Heart right ventricle (tissue), 16 donors: Measurements from ENCODE around the gene MRRF. TPM values are rescaled to one million over a fixed set of nuclear protein-coding genes. Genes with fewer than 3 reads are reported as not detected.

Source experiments
- ATAC-seq, 8 donors: fragments of 200-7000 bp; cut with Tn5 transposase; one replicate each; pipeline ENCODE4 v1.9.1; 2020; ENCODE audit warnings: mild to moderate bottlenecking in 8 of 8, moderate library complexity in 8 of 8, moderate number of reproducible peaks in 1 of 8
- DNase-seq, 2 donors: peaks; one replicate each; pipeline ENCODE4 v3.0.0-alpha.2; 2020
- H3K27ac ChIP-seq, 10 donors: fragments of 200-600 bp; sonication (generic) in 2 of 10; one replicate each; pipeline versions ENCODE4 v1.5.0 to v1.8.0; 2020 to 2022; ENCODE audit warnings: mild to moderate bottlenecking in 3 of 10
- H3K27me3 ChIP-seq, 7 donors: fragments of 200-600 bp; one replicate each; pipeline ENCODE4 v1.8.0; 2021 to 2022; ENCODE audit warnings: mild to moderate bottlenecking in 2 of 7
- H3K36me3 ChIP-seq, 9 donors: fragments of 200-600 bp; sonication (generic) in 1 of 9; one replicate each; pipeline versions ENCODE4 v1.5.0 to v1.8.0; 2020 to 2022; ENCODE audit warnings: mild to moderate bottlenecking in 2 of 9
- H3K4me1 ChIP-seq, 9 donors: fragments of 200-600 bp; sonication (generic) in 1 of 9; one replicate each; pipeline versions ENCODE4 v1.5.0 to v1.8.0; 2020 to 2022; ENCODE audit warnings: mild to moderate bottlenecking in 4 of 9
- H3K4me3 ChIP-seq, 10 donors: fragments of 200-600 bp; sonication (generic) in 2 of 10; one replicate each; pipeline versions ENCODE4 v1.5.0 to v1.8.0; 2020 to 2022; ENCODE audit warnings: mild to moderate bottlenecking in 7 of 10, moderate library complexity in 2 of 10
- H3K9me3 ChIP-seq, 11 donors: fragments of 200-600 bp in 10 of 11; sonication (generic) in 2 of 11; one replicate each; pipeline versions ENCODE4 v1.5.0 to v1.8.0; 2013 to 2022; ENCODE audit warnings: mild to moderate bottlenecking in 2 of 11, control low read depth in 1 of 11, moderate library complexity in 1 of 11
- WGBS, 2 donors: extraction: QIAGEN DNeasy Blood & Tissue Kit; methylation state at CpG; one replicate each; pipeline ENCODE4 v1.1.7; 2013; ENCODE audit warnings: inconsistent platforms in 1 of 2; 5-methylcytosine and 5-hydroxymethylcytosine counted together
- intact Hi-C, 10 donors: fragments of 100-400 bp; cut with DNase I; formaldehyde crosslinking; loops; one replicate each; pipeline versions ENCODE4 v1.11.1 to v1.14.2; 2022
- polyA plus RNA-seq, 2 donors: library from polyadenylated mRNA; stranded (reverse); fragments of 200-250 nt; gene quantifications; one replicate each; pipeline ENCODE4 v1.2.3, GENCODE V29; 2013
- total RNA-seq, 10 donors: library from RNA; stranded (reverse); fragmentation: NEBNext Ultra II Directional in 3 of 10; extraction: Animal tissue kit (Norgen Biotek cat#: 25700) in 3 of 10; gene quantifications; one replicate each; pipeline versions ENCODE4 v1.2.1 to v1.2.4, GENCODE V29; 2021 to 2023
- TF ChIP-seq, protein P1 (sequence below), 9 donors: fragments of 200-600 bp; sonication (generic) in 2 of 9; IDR thresholded peaks; one replicate each; pipeline versions ENCODE4 v1.5.0 to v1.8.0; 2021 to 2022; ENCODE audit warnings: antibody characterized with exemption in 9 of 9, mild to moderate bottlenecking in 5 of 9, moderate library complexity in 1 of 9
- donor health status: Arrhythmogenic right ventricular cardiomyopathy.
- donor health status: ischemic (EF 13 %, LVEDD 7.1; RV severe dilation, severe dysfunction).
- donor health status: healthy with polysubstance abuse.
- donor health status: DM: no; HTN: yes; CAD: no.
- donor health status: DM: no; HTN: no; CAD: no.
- donor health status: ischemic (EF 25% LVEDD 6.9; RV normal size, moderate dysfunction).
- donor health status: ischemic (EF 25% LVEDD 5.7; RV mildly dilated, moderate dysfunction).
- donor health status: healthy.
- donor health status: DM: yes; HTN: yes; CAD: no.
- donor health status: Ischemic cardiomyopathy.
- donor health status: ischemic (EF 35%, LVEDD 5.7; RV mildly dilated, moderate dysfunction).
- donor health status: nonischemic (EF 11% LVEDD 7.7; RV severe dilation, severe dysfunction).
- donor health status: DM: yes; HTN: yes; CAD: no.
- donor health status: PGD.
- donor health status: ischemic (EF 29% LVEDD 5.4; RV normal size, mild dysfunction).
- donor health status: nonischemic (EF 23%, LVEDD 6.1; RV moderate dilation, normal function).

MRRF gene
- total and polyA plus RNA-seq, 12 donors = 30.3 to 45.9 (median 37.8) TPM

DNA sequence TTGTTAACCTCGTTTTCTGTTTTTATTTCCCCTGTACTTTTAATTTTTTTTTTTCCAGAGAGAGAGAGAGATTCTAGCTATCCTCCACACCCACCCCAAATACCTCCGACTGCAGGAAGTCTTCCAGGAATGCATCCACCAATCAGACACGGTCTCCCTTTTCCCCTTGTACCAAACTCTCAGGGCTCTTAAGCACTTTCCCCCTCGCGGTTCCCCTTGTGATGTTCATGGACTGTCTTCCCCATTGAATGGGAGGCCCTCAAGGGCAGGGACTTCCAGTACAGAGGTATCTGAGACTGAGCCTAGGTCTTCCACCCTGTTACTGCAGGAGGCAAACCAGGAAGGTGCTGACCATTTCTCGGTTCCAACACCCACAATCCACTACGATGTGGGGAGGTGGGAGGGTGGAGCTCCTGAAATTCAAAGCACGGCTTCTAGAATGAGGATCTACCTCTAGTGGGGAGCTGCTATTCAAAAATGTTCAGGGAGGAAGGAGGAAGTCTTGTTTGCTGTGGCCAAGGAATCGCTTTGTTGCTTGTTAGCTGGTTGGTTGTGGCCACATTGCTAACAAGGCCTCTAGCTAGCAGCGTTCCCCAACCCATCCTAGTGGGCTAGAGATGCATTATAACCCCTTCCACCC, 68.6 kb downstream of the MRRF start:
- intact Hi-C loops = no loop called here
- H3K4me3 ChIP-seq = no peak overlapping the region
- peaks cover 0 to 4% (median 0%) of the 10 kb centered on the region in 7 donors for H3K27me3 ChIP-seq
- H3K27ac ChIP-seq = no peak overlapping the region
- H3K36me3 ChIP-seq = peaks cover 0 to 10% (median 0%) of the 10 kb centered on the region in 9 donors
- no peaks in the 10 kb centered on the region for H3K9me3 ChIP-seq
- 74 to 76% methylated on average over 10 of the region's 10 CpGs for WGBS, 2 donors
- no peak for DNase-seq
- TF ChIP-seq, protein P1, sequence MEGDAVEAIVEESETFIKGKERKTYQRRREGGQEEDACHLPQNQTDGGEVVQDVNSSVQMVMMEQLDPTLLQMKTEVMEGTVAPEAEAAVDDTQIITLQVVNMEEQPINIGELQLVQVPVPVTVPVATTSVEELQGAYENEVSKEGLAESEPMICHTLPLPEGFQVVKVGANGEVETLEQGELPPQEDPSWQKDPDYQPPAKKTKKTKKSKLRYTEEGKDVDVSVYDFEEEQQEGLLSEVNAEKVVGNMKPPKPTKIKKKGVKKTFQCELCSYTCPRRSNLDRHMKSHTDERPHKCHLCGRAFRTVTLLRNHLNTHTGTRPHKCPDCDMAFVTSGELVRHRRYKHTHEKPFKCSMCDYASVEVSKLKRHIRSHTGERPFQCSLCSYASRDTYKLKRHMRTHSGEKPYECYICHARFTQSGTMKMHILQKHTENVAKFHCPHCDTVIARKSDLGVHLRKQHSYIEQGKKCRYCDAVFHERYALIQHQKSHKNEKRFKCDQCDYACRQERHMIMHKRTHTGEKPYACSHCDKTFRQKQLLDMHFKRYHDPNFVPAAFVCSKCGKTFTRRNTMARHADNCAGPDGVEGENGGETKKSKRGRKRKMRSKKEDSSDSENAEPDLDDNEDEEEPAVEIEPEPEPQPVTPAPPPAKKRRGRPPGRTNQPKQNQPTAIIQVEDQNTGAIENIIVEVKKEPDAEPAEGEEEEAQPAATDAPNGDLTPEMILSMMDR (IDR thresholded peaks at IDR 0.05) = no peak
- ATAC-seq = no peak
- peaks cover 0 to 39% (median 9%) of the 10 kb centered on the region in 9 donors for H3K4me1 ChIP-seq

DNA sequence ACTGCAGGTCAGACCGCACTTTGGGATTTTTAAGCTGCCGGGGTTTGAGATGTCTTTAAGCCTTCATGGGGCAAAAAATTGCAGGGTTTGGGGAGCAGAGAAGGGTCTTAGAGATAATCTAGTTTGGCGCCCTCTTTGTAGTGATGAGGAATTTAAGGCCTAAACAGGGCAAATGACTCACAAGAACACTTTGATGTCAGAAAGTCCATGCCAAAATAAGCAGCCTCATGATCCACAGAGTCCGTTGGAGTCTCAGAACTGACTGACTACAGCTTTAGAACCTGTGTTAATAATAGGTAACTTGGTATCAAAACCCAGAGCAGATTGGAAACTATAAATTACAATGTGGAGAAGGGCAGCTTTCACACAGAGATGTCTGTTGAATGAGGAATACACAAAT, 70.2 kb downstream of the MRRF start:
- 88 to 91% methylated on average over 4 of the region's 4 CpGs for WGBS, 2 donors
- TF ChIP-seq, protein P1 (IDR thresholded peaks at IDR 0.05) = no peak
- Histone ChIP-seq H3K4me3 (no peak overlapping the region), H3K4me1 (peaks cover 0 to 49% (median 16%) of the 10 kb centered on the region in 9 donors), H3K36me3 (no peaks in the 10 kb centered on the region), H3K27ac (no peak overlapping the region), H3K9me3 (no peaks in the 10 kb centered on the region), H3K27me3 (peaks cover 0 to 4% (median 0%) of the 10 kb centered on the region in 7 donors)
- DNase-seq = no peak
- intact Hi-C loops = no loop called here
- no peak for ATAC-seq

DNA sequence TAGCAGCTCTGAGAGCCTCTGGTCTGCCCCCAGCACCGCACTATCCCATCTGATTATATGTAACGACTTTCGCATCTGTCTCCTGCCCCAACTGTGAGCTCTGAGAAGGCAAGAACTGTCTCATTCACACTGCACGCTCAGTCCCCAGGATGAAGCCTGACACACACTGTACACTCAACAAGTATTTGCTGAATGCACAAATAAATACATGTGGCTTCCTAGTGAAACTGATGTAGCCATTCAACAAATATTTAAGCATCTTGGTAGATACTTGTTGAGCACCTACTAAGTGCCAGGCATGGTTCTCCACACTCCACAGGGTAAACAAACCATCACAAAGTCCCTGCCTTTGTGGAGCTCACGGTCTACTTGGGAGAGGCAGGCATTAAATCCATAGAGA, 71.5 kb downstream of the MRRF start:
- 89 to 94% methylated on average over 5 of the region's 5 CpGs for WGBS, 2 donors
- no peak overlapping the region for H3K4me3 ChIP-seq
- DNase-seq (no peak), ATAC-seq (no peak)
- peaks cover 0 to 42% (median 18%) of the 10 kb centered on the region in 9 donors for H3K4me1 ChIP-seq
- TF ChIP-seq, protein P1 (IDR thresholded peaks at IDR 0.05) = no peak
- intact Hi-C loops = no loop called here
- no peaks in the 10 kb centered on the region for H3K9me3 ChIP-seq
- H3K27me3 ChIP-seq = peaks cover 0 to 4% (median 0%) of the 10 kb centered on the region in 7 donors
- H3K36me3 ChIP-seq = no peaks in the 10 kb centered on the region
- H3K27ac ChIP-seq = no peak overlapping the region

GRCh38 chr9:122336866-122337555, 72.3 kb downstream of the MRRF start:
- WGBS, 2 donors = 41 to 53% methylated on average over 26 of the region's 26 CpGs
- Histone ChIP-seq H3K4me1 (peaks cover 0 to 34% (median 15%) of the 10 kb centered on the region in 9 donors), H3K36me3 (no peaks in the 10 kb centered on the region), H3K9me3 (no peaks in the 10 kb centered on the region), H3K4me3 (no peak overlapping the region), H3K27ac (no peak overlapping the region), H3K27me3 (peaks cover 0 to 4% (median 0%) of the 10 kb centered on the region in 7 donors)
- TF ChIP-seq, protein P1 (IDR thresholded peaks at IDR 0.05) = no peak
- DNase-seq (no peak), ATAC-seq (no peak)
- intact Hi-C loops = no loop called here
